ENCODE data around the gene SQSTM1.

DNA sequence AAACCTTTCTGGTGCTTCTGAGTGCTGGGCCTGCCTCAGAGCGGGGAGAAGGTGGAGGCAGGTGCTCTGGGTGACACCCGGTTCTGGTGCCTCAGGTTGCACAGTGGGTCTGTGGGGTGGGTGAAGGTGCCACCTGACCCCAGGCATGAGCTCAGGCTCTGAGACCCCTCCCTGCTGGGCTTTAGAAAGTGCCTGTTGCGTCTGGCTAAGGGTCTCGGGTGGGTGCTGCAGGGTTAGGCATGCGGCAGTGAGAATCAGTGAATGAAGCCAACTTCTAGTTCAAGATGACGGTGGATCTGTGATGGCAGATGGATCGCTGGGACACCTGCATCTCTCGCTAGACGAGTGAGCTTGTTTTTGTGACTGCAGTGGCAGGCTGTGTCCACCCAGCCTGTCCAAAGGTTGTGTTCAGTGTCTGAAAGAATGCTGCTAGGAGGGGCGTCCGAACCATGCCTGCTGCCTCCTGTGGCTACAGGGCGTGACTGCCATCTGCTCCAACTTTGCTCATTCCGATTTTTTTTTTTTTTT is 5.0 kb downstream of the SQSTM1 start:
- TF ChIP-seq, protein P1, sequence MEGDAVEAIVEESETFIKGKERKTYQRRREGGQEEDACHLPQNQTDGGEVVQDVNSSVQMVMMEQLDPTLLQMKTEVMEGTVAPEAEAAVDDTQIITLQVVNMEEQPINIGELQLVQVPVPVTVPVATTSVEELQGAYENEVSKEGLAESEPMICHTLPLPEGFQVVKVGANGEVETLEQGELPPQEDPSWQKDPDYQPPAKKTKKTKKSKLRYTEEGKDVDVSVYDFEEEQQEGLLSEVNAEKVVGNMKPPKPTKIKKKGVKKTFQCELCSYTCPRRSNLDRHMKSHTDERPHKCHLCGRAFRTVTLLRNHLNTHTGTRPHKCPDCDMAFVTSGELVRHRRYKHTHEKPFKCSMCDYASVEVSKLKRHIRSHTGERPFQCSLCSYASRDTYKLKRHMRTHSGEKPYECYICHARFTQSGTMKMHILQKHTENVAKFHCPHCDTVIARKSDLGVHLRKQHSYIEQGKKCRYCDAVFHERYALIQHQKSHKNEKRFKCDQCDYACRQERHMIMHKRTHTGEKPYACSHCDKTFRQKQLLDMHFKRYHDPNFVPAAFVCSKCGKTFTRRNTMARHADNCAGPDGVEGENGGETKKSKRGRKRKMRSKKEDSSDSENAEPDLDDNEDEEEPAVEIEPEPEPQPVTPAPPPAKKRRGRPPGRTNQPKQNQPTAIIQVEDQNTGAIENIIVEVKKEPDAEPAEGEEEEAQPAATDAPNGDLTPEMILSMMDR (IDR thresholded peaks at IDR 0.05), result peak in 1 of 12 donors; percentile 10
- TF ChIP-seq POLR2A (IDR thresholded peaks at IDR 0.05), result no peak
